NCI-H1930 (cell line): Measurements from ENCODE around the gene TMEM41B.
"Not testable (repeated sequence)": the region's sequence is repeated elsewhere in the genome, so short reads cannot be mapped to it uniquely, and the experiment has no call there.

Experiments
- DNase-seq, 2 experiments: peaks; one replicate each; lab custom pipeline; 2025; lab: John Stamatoyannopoulos, UW

TMEM41B gene

DNA sequence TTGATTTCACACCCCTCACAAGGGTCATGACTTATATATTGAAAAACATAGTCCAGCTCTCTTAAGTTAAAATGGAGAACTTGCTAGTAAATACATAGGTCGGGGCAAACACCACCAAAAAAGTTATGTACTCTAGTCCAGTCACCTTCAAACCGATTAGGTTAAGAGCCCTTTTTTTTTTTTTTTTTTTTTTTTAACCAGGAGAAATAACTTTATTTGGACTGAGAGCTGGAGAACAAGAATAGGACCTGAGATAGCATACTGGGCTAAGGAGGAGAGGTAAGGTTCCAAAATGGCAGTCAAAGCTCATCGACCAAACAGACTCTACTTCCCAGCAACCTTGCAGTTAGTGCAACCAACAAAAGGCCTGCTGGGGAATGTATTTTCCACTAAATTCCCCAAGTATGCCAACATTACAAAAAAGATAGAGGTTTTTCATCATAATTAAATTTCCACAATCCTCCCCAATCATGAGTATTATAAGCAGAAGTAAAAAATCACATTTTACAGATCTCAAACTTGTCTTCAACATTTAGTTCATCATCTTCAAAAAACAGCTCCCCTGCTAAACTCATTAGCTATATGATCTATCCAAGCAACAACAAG lies 3.8 kb downstream of the TMEM41B start:
- DNase-seq, result no peak

DNA sequence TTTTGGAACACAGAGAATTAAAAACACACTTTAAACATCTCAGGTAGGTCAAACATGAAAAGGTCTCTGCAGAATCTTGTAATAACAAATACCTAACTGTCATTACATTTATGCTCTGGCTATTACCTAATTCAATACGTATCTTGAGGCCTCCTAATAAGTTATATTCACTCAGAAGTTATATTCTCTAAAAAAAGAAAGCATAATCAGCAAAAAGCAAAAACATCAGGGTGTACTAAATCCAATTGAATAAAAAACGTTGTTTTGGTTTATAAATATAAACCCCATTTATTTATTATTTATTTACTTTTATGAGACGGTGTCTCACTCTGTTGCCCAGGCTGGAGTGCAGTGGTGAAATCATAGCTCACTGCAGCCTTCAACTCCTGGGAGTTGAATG lies 10.2 kb downstream of the TMEM41B start:
- DNase-seq, result no peak

DNA sequence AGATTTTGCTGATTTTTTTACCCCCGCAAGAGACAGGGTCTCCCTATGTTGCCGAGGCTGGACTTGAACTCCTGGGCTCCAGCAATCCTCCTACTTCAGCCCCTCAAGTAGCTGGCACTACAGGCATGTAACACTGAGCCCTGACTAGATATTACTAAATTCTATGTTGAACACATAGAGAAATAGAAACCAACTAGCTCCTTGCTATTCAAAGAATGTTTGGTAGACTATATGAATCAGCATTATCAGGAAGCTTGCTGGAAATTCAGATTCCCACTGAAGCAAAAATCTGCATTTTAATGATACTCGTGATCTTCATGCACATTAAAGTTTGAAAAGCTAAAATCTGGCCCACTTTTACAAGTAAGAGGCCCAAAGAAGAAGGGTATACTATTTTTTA lies 11.9 kb downstream of the TMEM41B start:
- DNase-seq, result no peak

DNA sequence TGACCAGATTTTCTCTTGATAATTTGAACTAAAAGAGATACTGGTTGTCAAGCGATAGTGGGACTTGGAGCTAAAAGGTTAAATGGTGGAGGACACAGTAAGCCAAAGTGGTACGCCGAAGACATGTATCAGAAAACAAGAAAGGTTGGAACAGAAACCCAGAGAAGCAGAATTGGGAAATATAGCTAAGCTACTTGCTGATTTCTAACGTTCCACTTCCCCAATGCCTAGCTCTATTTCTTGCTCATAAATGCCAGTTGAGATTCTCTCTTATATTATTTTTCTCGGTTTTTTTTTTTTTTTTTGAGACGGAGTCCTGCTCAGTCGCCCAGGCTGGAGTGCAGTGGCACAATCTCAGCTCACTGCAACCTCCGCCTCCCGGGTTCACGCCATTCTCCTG lies 12.7 kb downstream of the TMEM41B start:
- DNase-seq, result no peak

DNA sequence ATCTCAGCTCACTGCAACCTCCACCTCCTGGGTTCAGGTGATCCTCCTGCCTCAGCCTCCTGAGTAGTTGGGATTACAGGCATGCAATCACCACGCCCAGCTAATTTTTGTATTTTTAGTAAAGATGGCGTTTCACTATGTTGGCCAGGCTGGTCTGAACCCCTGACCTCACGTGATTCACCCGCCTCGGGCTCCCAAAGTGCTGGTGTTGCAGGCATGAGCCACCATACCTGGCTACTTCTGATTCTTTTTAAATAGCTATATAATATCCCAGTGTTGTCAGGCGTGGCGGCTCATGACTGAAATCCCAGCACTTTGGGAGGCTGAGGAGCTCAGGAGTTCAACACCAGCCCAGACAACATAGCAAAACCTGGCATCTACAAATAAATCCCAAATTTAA lies 20.7 kb downstream of the TMEM41B start:
- DNase-seq, result no peak

DNA sequence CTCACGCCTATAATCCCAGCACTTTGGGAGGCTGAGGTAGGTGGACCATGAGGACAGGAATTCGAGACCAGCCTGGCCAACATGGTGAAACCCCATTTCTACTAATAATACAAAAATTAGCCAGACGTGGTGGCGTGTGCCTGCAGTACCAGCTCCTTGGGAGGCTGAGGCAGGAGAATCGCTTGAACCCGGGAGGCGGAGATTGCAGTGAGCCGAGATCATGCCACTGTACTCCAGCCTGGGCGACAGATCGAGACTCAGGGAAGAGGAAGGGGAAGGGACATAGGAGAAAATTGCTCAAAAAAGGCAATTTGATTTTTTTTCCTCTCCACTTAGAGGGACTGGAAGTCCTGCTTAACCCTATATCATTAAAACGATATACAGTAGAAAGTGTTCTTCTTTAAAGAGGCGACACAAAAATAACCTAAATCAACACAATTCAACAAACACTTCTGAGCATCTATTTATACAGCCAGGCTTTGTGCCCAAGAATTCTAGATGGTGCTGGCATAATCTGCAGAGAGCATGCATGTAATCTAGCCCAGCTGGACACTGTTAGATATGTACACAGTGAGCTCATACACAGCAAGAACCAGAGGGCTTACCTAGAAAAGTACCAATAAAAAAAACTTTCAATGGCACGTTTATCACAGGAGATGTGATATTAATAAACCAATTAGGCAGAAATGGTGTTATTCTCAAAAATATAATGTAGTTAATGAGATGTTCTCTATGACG lies 28.4 kb downstream of the TMEM41B start:
- DNase-seq, result no peak

DNA sequence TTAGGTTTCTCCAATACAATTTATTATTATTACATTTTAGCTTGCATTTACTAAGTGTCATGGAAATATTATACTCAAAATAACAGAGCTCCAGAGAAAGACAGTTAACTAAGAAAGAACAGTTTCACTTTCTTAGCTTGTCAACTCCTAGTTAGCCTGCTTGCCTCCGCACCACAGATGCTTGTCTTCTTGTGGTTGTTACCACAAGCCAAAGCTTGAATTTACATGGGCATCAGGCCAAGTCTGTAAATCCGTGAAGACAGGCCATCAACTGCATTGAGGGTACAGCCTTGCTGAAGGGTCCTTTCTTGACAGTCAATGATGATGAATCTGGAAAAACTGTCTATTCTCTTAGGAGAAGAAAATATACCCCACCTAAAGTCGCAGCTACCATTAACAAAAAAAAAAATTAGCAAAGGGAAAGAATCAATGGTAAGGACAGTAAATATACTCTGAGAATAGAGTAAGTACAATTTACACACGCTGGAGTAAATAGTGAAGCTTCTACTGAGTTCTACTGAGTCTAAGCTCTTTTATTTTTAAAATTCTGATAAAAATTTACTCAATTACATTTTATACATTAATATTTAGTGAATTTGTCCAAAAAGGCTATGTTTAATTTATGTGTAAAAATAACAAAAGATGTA lies 33.6 kb downstream of the TMEM41B start:
- peak; percentile 16 to 83 for DNase-seq

DNA sequence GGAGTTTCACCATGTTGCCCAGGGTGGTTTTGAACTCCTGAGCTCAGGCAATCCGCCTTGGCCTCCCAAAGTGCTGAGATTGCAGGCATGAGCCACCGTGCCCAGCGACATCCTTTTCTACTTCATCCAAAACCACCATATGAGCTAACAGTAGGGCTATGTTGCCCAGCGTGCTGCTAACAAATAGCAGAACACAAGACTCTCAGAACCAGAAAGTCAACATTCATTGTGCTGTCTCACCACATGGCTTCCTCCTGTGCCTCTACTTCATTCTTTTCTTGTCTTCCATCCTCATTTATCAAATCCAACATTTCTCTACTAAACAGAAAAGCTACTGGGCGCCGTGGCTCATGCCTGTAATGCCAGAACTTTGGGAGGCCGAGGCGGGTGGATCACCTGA lies 37.2 kb downstream of the TMEM41B start:
- no peak for DNase-seq

DNA sequence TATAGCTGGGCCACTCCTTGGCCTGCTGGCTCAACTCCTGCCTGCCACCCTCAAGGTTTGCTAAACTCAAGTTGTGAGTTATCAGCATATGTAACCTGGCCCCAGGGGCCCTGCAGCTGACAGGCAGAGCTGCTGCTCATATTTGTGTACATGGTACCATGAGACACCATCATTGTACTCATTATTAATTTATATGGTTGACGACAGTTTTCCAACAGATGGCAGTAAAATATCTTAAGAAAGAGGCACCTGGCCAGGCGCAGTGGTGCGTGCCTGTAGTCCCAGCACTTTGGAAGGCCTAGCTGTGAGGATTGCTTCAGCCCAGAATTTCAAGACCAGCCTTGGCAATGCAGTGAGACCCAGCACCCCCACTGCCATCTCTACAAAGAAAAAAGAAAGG lies 37.8 kb downstream of the TMEM41B start:
- peak in 1 of 2 experiments; percentile 28 for DNase-seq

DNA sequence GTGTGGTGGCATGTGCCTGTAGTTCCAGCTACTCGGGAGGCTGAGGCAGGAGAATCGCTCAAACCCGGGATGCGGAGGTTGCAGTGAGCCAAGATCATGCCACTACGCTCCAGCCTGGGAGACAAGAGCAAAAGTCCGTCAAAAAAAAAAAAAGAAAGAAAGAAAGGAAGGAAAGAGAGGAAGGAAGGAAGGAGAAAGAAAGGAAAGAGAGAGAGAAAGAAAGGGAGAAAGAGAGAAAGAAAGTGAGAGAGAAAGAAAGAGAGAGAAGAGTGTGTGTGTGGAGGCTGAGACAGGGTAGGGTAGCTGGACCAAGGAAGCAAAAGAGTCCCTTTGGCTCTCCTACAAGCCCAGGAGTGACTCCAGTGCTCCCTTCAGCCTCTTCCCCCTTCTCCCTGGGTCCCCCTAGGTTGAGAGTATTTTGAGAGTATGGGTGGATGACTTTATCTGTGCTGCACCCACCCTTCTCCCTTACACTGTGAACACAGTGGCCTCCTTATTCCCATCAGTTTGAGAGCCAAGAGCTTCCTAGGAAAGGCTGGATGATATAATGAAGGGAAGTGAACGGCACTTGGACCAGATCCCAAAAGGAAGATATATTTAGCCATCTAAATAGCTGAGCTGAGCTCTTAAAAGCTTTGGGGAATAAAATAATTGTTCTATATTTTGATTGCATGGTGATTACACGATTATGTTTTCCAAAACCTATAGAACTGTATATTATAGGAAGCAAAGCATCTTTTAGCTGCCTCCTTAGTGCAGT lies 39.7 kb downstream of the TMEM41B start:
- DNase-seq, result no peak

DNA sequence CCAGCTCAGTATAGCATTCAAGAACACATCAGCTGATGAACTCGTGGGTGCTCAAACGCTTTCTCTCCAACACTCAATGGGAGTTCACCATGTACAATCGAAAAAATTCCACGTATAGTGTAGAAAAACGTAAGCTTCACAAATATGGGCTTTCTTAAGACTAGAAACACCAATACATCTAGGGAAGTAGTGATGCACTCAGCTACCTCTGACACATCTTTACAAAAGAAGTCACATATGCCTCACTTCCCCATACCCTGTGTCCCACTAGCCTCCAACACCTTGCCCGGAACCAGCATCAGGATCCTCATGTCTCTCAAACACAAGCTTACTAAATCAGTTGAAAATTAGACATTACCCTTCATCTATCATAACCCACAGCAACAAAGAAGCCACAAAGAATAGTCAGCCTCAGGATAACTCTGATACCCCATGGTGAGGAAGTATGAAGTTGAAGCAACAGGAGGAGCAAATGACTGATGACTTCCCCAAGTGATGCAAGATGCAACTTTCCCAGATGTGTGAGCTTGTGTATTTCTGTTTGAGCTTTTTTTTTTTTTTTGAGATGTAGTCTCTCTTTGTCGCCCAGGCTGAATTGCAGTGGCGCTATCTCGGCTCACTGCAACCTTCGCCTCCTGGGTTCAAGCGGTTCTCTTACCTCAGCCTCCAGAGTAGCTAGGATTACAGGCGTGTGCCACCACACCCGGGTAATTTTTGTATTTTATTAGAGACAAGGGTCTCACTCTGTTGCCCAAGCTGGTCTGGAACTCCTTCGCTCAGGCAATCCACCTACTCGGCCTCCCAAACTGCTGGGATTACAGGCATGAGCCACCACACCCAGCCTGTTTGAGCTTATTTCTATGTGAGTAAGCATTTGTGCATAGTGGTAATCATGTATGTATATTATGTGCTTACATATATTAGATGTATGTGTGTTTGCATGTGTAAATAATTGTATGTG lies 40.7 kb downstream of the TMEM41B start:
- DNase-seq, result no peak

DNA sequence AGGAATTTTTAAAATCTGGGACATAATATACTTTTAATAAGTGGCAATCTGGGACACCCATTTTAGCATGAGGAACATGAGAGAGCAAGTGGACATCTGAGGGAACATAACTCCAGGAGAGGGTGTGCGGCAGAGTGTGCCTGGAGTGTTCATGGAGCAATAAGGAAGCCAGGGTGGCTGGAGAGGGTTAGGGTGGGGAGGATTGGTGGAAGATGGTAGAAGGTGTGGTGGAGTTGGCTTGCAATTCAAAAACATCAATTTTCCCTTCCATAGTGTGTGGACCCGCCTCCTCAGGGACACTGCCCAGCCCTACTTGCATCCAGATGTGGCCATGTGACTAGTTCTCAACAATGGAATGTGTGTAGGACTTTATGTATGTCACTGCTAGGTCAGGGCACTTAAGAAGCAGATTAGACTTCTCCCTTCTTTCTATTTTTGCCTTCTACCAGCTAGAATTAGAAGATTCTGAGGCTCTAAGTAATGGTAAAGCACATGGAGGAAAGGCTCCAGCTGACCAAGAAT lies 44.8 kb downstream of the TMEM41B start:
- no peak for DNase-seq

DNA sequence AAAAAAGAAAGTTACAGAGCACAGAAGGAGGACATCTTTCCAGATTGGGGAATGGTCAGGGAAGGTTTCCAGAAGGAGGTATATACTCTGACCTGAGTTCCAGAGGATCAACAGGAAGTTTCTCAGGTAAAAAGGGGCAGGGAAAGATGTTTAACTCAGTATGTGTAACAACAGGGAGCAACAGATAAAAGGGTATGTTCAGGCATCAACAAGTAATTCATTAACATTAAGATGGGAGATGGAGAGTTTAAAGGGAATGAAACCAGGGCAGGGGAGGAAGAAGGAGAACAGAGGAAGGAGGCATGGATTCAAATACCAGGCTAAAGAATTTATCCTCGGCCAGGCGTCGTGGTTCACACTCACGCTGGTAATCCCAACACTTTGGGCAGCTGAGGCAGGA lies 46.7 kb downstream of the TMEM41B start:
- no peak for DNase-seq

DNA sequence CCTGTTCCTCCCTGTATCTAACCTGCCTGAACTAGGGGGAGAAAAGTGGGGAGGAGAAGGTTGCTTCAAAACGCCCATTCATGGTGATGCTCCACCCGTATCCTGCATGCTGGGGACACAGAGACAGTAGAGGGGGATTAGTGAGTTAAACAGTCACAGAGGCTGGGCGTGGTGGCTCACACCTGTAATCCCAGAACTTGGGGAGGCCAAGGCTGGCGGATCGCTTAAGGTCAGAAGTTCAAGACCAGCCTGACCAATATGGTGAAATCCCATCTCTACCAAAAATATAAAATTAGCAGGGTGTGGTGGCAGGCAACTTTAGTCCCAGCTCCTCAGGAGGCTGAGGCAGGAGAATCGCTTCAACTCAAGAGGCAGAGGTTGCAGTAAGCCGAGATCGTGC lies 47.5 kb downstream of the TMEM41B start:
- no peak for DNase-seq

DNA sequence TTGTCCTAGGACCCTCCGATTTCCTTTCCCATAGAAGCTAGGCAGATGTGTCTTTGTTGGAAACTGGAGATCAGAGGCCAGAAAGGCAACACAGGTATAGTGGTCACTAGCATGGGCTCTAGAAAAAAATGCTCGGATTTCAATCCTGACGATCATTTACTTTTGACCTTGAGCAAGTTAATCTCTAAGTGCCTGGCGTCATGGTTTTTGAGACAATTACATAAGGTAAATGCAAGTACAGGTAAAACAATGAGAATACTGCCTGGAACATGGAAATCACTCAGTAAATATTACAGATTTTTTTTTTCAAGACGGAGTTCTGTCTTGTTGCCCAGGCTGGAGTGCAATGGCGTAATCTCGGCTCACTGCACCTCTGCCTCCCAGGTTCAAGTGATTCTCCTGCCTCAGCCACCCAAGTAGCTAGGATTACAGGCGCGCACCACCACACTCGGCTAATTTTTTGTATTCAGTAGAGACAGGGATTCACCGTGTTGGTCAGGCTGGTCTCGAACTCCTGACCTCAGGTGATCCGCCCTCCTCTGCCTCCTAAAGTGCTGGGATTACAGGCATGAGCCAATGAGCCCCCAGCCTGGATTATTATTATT lies 48.2 kb downstream of the TMEM41B start:
- no peak for DNase-seq

DNA sequence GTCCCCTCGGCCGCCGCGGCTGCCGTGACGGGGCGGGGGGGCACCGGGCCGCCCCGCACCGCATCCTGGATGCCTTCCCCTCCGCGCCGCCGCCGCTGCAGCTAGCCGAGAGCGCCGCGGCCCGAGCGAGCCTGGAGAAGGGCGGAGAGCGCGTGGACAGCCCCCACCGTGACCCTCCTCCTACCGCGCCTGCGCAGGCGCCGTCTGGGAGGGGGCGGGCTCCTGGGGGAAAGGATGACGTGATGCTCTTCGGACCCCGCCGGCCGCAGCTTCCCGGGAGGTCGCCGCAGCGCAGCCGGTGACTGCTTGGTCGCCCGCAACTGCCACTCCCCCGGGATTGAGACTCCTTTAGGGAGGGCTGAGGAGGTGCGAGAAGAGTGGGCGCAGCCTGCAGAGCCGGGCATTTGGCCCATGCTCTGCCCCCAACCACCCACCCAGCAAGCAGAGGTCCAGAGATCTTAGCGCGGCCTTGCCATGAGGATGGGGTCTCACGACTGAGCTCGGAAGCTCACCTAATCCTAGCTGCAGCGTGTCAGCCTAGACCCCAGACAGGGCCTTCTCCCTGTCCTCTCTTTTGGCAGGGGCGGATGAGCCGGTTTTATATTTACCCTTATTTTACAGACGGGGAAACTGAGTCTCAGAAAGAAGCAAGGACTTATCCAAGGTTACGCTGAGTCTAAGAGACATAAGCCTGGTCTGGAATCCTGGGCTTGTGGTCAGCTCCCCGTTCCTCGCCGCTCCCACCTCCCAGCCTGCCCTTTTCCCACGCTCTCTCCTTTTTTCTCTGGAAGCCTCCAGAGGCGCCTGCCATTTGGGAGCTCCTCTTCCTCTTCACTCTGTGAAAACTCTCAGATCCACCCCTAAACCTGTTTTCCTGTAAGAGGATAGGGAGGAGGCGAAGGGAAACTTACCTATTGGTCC lies 48.9 kb downstream of the TMEM41B start, which contains the start of gene DENND5A:
TSS of gene DENND5A (minus strand) at position 140 of the 921 bp plus-strand sequence. CDS start 281 bp downstream, outside the sequence.
- DNase-seq, result peak; percentile 88 to 93

DNA sequence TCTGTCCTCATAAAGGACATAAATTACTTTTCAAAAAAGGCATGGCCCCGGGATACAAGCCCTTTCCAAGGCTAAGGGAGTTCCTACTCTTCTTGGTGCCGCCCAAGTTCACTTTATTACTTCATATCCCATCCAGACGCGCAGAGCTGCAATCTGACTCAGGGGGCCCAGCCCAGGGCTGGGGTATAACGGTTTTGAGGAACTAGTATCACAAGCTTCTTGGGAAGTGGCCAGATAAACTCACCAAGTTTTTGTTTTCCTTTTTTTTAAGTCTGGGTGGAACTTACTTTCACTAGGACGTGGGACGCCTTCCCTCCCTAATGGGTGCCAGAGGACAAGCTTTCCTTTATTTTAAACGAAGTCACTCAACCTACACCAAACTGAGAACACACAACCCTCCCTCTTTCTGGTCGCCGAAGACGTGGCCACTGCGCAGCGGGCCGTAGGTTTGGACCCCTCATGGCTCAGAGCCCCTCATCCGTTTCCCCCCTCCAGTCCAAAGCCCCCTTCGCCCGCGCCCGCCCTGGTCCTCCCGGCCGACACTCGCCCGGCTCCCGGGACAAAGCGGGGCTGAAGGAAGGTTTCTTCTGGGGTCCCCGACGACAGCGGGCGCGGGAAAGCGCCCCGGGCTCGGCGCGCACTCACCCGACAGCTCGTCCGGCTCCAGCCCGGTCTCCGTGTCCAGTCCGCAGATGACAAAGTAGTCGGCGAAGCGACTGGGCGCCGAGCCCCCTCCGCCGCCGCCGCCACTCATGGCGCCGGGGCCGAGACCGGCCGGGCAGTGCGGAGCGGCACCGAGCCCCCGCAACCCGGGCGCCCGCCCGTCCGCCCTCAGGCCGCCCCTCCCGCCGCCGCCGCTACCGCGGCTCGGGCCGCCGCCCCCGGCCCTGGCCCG lies 49.8 kb downstream of the TMEM41B start:
- DNase-seq, result no peak

DNA sequence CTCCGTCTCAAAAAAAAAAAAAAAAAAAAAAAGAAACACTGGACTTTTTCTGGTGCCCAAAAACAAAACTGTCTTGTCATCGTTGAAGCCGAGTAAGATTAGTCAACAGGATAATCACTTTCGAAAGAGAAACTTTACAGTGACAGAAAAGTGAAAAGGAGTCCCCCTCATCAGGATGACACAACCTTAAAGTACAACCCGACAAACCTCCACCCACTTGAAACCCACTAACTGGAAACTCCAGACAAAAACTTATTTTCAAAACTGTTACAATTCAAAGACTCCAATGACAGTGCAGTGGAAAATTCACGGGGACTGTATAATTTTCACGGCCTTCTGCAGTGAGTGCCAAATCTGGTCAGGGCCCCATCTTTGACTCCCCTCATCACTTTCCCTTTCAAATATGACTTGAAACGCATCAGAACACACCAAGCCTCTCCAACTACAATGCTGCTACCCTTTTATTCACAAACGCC lies 50.5 kb downstream of the TMEM41B start:
- no peak for DNase-seq

DNA sequence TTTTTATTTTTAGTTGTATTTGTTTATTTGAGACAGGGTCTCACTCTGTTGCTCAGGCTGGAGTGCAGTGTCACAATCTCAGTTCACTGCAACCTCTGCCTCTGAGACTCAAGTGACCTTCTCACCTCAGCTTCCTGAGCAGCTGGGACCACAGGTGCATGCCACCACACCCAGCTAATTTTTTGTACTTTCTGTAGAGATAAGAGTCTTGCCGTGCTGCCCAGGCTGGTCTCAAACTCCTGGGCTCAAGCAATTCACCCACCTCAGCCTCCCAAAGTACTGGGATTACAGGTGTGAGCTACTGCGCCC lies 53.6 kb downstream of the TMEM41B start:
- DNase-seq, result not testable (repeated sequence)
